Trophoblast cell (in vitro differentiated cells and primary cell): ENCODE data around the gene GSK3B.

ENCODE experiments used
- DNase-seq, 2 donors: peaks; one replicate each; pipeline ENCODE4 v3.0.0-alpha.2; 2016
- H2AFZ ChIP-seq: 2 replicates; pipeline ENCODE4 v1.6.1; 2013; ENCODE audit warnings: low read length, moderate library complexity, mild to moderate bottlenecking; ENCODE audit not compliant: insufficient read depth, poor library complexity
- H2AK5ac ChIP-seq: 2 replicates; pipeline ENCODE4 v1.6.1; 2013; ENCODE audit warnings: mild to moderate bottlenecking, low read length
- H2BK120ac ChIP-seq: 2 replicates; pipeline ENCODE4 v1.6.1; 2013; ENCODE audit warnings: low read length, mild to moderate bottlenecking, moderate library complexity; ENCODE audit not compliant: insufficient read depth, poor library complexity
- H2BK12ac ChIP-seq: 2 replicates; pipeline ENCODE4 v1.6.1; 2013; ENCODE audit warnings: mild to moderate bottlenecking, low read length, moderate library complexity
- H2BK5ac ChIP-seq: 2 replicates; pipeline ENCODE4 v1.6.1; 2013; ENCODE audit warnings: low read length, low read depth, moderate library complexity, mild to moderate bottlenecking; ENCODE audit not compliant: poor library complexity
- H3K14ac ChIP-seq: 2 replicates; pipeline ENCODE4 v1.6.1; 2013; ENCODE audit warnings: mild to moderate bottlenecking, low read length
- H3K18ac ChIP-seq: 2 replicates; pipeline ENCODE4 v1.6.1; 2013; ENCODE audit warnings: mild to moderate bottlenecking, low read length
- H3K23ac ChIP-seq: 2 replicates; pipeline ENCODE4 v1.6.1; 2013; ENCODE audit warnings: low read length
- H3K27ac ChIP-seq: 2 replicates; pipeline ENCODE4 v1.5.1; 2013; ENCODE audit warnings: low read depth, mild to moderate bottlenecking, inconsistent platforms, low read length, moderate library complexity
- H3K27me3 ChIP-seq: 2 replicates; pipeline ENCODE4 v1.6.1; 2013; ENCODE audit warnings: inconsistent platforms, mild to moderate bottlenecking, low read length, moderate library complexity; ENCODE audit not compliant: insufficient read depth
- H3K36me3 ChIP-seq, 2 experiments: 1 replicate in 1 of 2; 2 replicates in 1 of 2; pipeline ENCODE4 v1.6.1; 2013; ENCODE audit warnings: low read length in 2 of 2, mild to moderate bottlenecking in 2 of 2, moderate library complexity in 1 of 2; ENCODE audit not compliant: insufficient read depth in 2 of 2, control insufficient read depth in 1 of 2
- H3K4ac ChIP-seq: 2 replicates; pipeline ENCODE4 v1.6.1; 2013; ENCODE audit warnings: low read depth, mild to moderate bottlenecking, low read length, moderate library complexity
- H3K4me1 ChIP-seq, 2 experiments: 1 replicate in 1 of 2; 2 replicates in 1 of 2; pipeline ENCODE4 v1.6.1; 2013; ENCODE audit warnings: low read length in 2 of 2, mild to moderate bottlenecking in 2 of 2, moderate library complexity in 1 of 2; ENCODE audit not compliant: insufficient read depth in 2 of 2, control insufficient read depth in 1 of 2
- H3K4me2 ChIP-seq: 2 replicates; pipeline ENCODE4 v1.6.1; 2013; ENCODE audit warnings: inconsistent platforms, mild to moderate bottlenecking, low read length, moderate library complexity
- H3K4me3 ChIP-seq: 2 replicates; pipeline ENCODE4 v1.5.1; 2013; ENCODE audit warnings: mild to moderate bottlenecking, low read depth, low read length, inconsistent platforms
- H3K79me1 ChIP-seq: one replicate; pipeline ENCODE4 v1.6.1; 2013; ENCODE audit warnings: low read length
- H3K79me2 ChIP-seq: 2 replicates; pipeline ENCODE4 v1.6.1; 2013; ENCODE audit warnings: low read length, mild to moderate bottlenecking; ENCODE audit not compliant: control insufficient read depth, insufficient read depth, poor library complexity
- H3K9ac ChIP-seq: 2 replicates; pipeline ENCODE4 v1.6.1; 2013; ENCODE audit warnings: mild to moderate bottlenecking, low read length
- H3K9me3 ChIP-seq: 2 replicates; pipeline ENCODE4 v1.6.1; 2013; ENCODE audit warnings: low read depth, mild to moderate bottlenecking, control low read depth, inconsistent platforms, low read length; ENCODE audit not compliant: insufficient read depth
- H4K12ac ChIP-seq: 2 replicates; pipeline ENCODE4 v1.6.1; 2013; ENCODE audit warnings: low read depth, mild to moderate bottlenecking, low read length, moderate library complexity
- H4K8ac ChIP-seq: 2 replicates; pipeline ENCODE4 v1.6.1; 2013; ENCODE audit warnings: low read depth, mild to moderate bottlenecking, low read length, moderate library complexity
- H4K91ac ChIP-seq: one replicate; pipeline ENCODE4 v1.6.1; 2013; ENCODE audit warnings: low read depth, mild to moderate bottlenecking, low read length, moderate library complexity
- WGBS: extraction: QIAGEN DNeasy Blood & Tissue Kit; methylation state at CpG from one replicate; pipeline ENCODE4 v1.1.7; 2013; ENCODE audit warnings: missing lambda C conversion rate; ENCODE audit not compliant: insufficient read length, insufficient coverage; ENCODE audit errors: extremely low coverage; 5-methylcytosine and 5-hydroxymethylcytosine counted together

Gene GSK3B

GRCh38 chr3:119862616-119863015 lies 231.6 kb downstream of the GSK3B start:
- Histone ChIP-seq H4K91ac (no peak overlapping the region), H2BK5ac (no peak overlapping the region), H3K27me3 (no peaks in the 10 kb centered on the region), H3K9me3 (no peaks in the 10 kb centered on the region), H3K4ac (no peak overlapping the region), H3K4me3 (no peak overlapping the region), H2AK5ac (no peak overlapping the region), H2BK12ac (no peak overlapping the region), H2BK120ac (no peak overlapping the region), H3K4me1 (no peaks in the 10 kb centered on the region), H3K14ac (no peak overlapping the region), H3K18ac (no peak overlapping the region), H3K27ac (no peak overlapping the region), H4K12ac (no peak overlapping the region), H3K4me2 (no peak overlapping the region), H4K8ac (no peak overlapping the region), H3K79me1 (no peaks in the 10 kb centered on the region), H3K9ac (no peak overlapping the region), H3K79me2 (no peaks in the 10 kb centered on the region), H3K36me3 (peaks cover 0 to 10% of the 10 kb centered on the region in 2 experiments), H2AFZ (no peak overlapping the region), H3K23ac (no peak overlapping the region)
- no CpG with 5 or more reads among the region's 2 CpGs for WGBS
- DNase-seq = no peak

- Histone ChIP-seq H3K79me2 (no peaks in the 10 kb centered on the region), H3K9me3 (no peaks in the 10 kb centered on the region), H3K4me2 (no peak overlapping the region), H3K4me3 (no peak overlapping the region), H4K12ac (no peak overlapping the region), H2BK120ac (no peak overlapping the region), H4K8ac (no peak overlapping the region), H2AFZ (no peak overlapping the region), H3K18ac (no peak overlapping the region), H3K9ac (no peak overlapping the region), H2AK5ac (no peak overlapping the region), H3K4me1 (no peaks in the 10 kb centered on the region), H3K14ac (no peak overlapping the region), H2BK5ac (no peak overlapping the region), H3K27me3 (no peaks in the 10 kb centered on the region), H3K79me1 (no peaks in the 10 kb centered on the region), H3K27ac (no peak overlapping the region), H3K23ac (no peak overlapping the region), H3K4ac (no peak overlapping the region), H4K91ac (no peak overlapping the region), H2BK12ac (no peak overlapping the region), H3K36me3 (peaks cover 0 to 12% of the 10 kb centered on the region in 2 experiments)
- no peak for DNase-seq
- no CpG with 5 or more reads among the region's 2 CpGs for whole genome bisulfite sequencing
Observed at GRCh38 chr3:119861681-119862080, 232.6 kb downstream of the GSK3B start.

GRCh38 chr3:119859728-119860127 lies 234.5 kb downstream of the GSK3B start:
- no peak overlapping the region for H2BK12ac ChIP-seq
- H3K14ac ChIP-seq = no peak overlapping the region
- no CpG with 5 or more reads among the region's 2 CpGs for WGBS
- H3K4me3 ChIP-seq = no peak overlapping the region
- H3K79me1 ChIP-seq = no peaks in the 10 kb centered on the region
- H3K9me3 ChIP-seq = no peaks in the 10 kb centered on the region
- no peak overlapping the region for H4K12ac ChIP-seq
- H4K91ac ChIP-seq = no peak overlapping the region
- no peak overlapping the region for H3K18ac ChIP-seq
- H3K36me3 ChIP-seq = peaks cover 0 to 12% of the 10 kb centered on the region in 2 experiments
- no peaks in the 10 kb centered on the region for H3K79me2 ChIP-seq
- no peaks in the 10 kb centered on the region for H3K4me1 ChIP-seq
- H2AFZ ChIP-seq = no peak overlapping the region
- H3K27ac ChIP-seq = no peak overlapping the region
- H4K8ac ChIP-seq = no peak overlapping the region
- H3K9ac ChIP-seq = no peak overlapping the region
- H3K4me2 ChIP-seq = no peak overlapping the region
- H3K23ac ChIP-seq = no peak overlapping the region
- H2BK120ac ChIP-seq = no peak overlapping the region
- DNase-seq = no peak
- H3K4ac ChIP-seq = no peak overlapping the region
- H2AK5ac ChIP-seq = no peak overlapping the region
- H2BK5ac ChIP-seq = no peak overlapping the region
- H3K27me3 ChIP-seq = no peaks in the 10 kb centered on the region

- Histone ChIP-seq H4K12ac (no peak overlapping the region), H2BK5ac (no peak overlapping the region), H3K4me1 (no peaks in the 10 kb centered on the region), H2BK12ac (no peak overlapping the region), H3K9me3 (no peaks in the 10 kb centered on the region), H3K27ac (no peak overlapping the region), H3K79me1 (no peaks in the 10 kb centered on the region), H3K4me3 (no peak overlapping the region), H3K36me3 (peaks cover 0 to 10% of the 10 kb centered on the region in 2 experiments), H2AK5ac (no peak overlapping the region), H2AFZ (no peak overlapping the region), H3K9ac (no peak overlapping the region), H3K18ac (no peak overlapping the region), H4K91ac (no peak overlapping the region), H3K79me2 (no peaks in the 10 kb centered on the region), H3K4ac (no peak overlapping the region), H3K4me2 (no peak overlapping the region), H3K14ac (no peak overlapping the region), H3K23ac (no peak overlapping the region), H2BK120ac (no peak overlapping the region), H3K27me3 (no peaks in the 10 kb centered on the region), H4K8ac (no peak overlapping the region)
- DNase-seq = no peak
- WGBS = no CpG with 5 or more reads among the region's 2 CpGs
Observed at GRCh38 chr3:119858957-119859356, 235.3 kb downstream of the GSK3B start.
